HG02938 (cell line): Measurements from ENCODE around the gene TMSB15C.

Experiments used
- ATAC-seq: cut with Tn5 transposase; IDR thresholded peaks from one replicate; pipeline ENCODE4 v1.9.1; 2021; ENCODE audit warnings: mild to moderate bottlenecking, moderate library complexity; ENCODE audit not compliant: unreplicated experiment

Gene TMSB15C

DNA sequence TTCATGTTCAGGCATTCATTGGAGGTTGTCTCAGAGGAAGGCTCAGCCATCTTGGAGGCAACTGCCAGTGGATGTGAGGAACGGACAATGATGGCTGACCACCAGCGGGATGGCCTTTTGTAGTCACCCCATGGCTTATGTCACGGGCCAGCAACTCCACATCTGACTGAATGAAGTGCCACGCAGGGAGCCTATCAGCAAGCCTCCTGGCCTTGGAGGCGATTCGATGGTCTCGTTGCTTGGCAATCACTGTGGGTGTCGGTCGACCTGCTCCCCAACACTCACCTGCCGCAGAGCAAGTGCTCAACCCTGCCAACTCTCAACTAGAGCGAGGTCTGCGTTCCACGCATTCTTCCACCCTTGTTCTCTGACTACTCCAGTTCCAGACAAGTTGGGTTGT, 28.9 kb downstream of the TMSB15C start:
- no peak for ATAC-seq

DNA sequence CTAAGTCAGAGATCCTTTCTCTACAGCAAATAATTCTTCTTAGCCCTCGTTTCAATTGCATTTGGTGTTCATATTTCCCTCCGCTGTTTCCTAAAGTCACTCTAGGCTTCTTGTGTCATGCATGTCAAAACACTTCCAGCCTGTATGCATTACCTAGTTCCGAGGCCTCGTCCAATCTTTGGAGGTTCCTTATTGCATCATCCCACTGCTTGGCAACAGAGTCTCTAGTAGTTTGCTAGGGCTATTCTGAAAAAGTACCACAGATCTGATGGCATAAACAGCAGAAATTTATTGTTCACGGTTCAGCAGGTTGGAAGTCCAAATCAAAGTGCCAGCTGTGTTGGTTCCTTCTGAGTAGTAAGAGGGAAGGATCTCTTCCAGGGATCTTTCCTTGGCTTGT, 30.4 kb downstream of the TMSB15C start:
- no peak for ATAC-seq

DNA sequence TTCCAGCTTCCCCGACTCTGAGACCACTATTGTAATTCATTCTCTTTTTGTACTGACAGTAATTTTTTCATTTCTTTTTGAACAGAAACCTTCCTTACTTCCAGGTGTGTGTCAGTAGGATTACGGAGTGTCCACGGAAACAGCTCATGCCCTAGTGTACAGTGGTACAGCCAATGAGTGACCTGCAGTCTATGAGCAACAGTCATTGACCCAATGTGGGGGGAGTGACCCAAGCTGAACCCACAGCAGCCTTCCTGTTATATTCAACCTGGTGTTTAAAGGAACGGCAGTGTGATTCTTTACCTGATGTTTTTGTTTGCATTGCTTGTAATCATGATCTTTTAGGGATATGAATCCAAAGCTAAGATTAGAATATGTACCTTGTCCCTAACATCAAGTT, 35.0 kb downstream of the TMSB15C start:
- no peak for ATAC-seq

DNA sequence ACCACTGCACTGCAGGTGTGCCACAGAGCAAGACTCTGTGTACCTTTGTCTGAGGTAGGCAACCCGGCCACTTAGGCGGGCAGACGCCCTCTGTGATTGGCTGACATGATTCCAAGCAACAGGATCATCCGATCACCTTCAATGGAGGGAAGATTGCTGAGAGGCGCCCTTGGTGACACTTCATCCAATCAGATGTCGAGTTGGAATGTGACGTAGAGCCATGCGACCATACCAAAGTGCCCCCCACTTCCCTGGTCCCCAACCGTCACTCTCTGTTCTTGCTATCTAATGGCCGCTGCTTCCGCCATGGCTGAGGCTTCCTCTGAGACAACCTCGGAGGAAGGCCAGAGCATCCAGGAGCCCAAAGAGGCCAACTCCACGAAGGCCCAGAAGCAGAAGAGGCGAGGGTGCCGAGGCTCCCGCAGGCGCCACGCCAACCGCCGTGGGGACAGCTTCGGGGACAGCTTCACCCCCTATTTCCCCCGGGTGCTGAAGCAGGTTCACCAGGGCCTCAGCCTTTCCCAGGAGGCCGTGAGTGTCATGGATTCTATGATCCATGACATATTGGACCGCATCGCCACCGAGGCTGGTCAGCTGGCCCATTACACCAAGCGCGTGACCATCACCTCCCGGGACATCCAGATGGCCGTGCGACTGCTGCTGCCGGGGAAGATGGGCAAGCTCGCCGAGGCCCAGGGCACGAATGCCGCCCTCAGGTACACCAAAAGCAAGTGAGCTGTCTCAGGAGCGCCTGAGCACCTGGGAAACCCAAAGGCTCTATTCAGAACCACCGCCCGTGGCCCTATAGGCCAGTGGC, 36.1 kb downstream of the TMSB15C start, which contains the start of gene H2BW2:
Gene H2BW2, plus strand, starts transcription at position 268 of the 817 bp plus-strand sequence. Its CDS starts 39 bp downstream, at position 307.
- ATAC-seq: no peak
